ENCODE results near the gene GSTM1.

Gene GSTM1

GRCh38 chr1:109730666-109731065 lies 43.0 kb downstream of the GSTM1 start:
- DNase-seq (ENCODE audit: low read depth), result no peak

GRCh38 chr1:109732390-109732881 lies 44.8 kb downstream of the GSTM1 start:
- DNase-seq (ENCODE audit: low read depth), result no peak

DNA sequence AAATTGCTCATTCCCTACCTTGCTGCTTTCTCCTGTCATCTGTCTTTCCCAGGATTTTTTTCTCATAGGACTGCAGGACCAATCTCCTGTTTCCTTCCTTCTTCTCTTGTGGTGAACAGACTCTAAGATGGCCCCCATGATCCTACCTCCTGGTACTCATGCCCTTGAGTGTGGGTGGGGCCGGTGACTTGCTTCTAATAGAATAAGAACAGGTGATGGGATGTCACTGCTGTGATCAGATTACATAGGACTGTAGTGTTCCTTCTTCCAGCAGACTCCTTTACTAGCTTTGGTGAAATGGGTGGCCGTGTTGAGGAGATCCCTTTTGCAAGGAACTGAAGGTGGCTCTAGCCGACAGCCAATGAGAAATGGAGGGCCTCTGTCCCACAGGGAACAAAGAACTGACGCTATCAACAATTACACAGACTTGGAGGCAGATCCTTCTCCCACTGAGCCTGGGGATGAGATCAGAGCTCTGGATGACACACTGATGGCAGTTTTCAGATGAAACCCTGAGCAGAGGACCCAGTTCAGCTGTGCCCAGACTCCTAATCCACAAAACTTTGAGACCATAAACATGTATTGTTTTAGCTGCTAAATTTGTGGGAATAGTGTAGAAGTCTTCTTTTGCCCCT lies 45.7 kb downstream of the GSTM1 start:
- DNase-seq (ENCODE audit: low read depth), result no peak

GRCh38 chr1:109739738-109740614 lies 52.4 kb downstream of the GSTM1 start:
- peak; percentile 65 for DNase-seq (ENCODE audit: low read depth)

- DNase-seq (ENCODE audit: low read depth), result no peak
These were observed 53.2 kb downstream of the GSTM1 start, which contains the start of gene GSTM3 for GRCh38 chr1:109740615-109741373. TSS of gene GSTM3 (minus strand) at chr1:109741038. CDS start at chr1:109740287, 751 bp downstream.

All from stimulated activated CD8-positive, alpha-beta memory T cell treated with anti-CD3 and anti-CD28 coated beads, Interleukin-15, amount 100 ng/mL, for 1 hour (primary cell).